ENCODE measurements around the gene DLK1.

DNA sequence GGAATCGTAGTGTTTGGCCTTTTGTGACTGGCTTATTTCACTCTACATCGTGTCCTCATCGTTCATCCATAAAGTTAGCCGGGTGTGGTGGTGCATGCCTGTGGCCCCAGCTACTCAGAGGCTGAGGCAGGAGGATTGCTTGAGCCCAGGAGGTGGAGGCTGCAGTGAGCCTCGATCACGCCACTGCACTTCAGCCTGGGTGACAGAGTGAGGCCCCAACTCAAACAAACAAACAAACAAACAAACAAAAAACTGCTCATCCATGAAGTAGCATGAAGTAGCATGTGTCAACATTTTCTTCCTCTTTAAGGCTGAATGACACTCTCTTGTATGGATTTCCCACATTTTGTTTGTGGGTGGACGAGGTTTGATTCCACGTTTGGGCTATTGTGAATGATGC is 55.3 kb downstream of the DLK1 start:
- TF ChIP-seq NFIC (IDR thresholded peaks at IDR 0.05; ENCODE audit: borderline replicate concordance) (no peak), MXI1 (IDR thresholded peaks at IDR 0.05; ENCODE audit: low read depth, low read length) (no peak), EP300 (IDR thresholded peaks at IDR 0.05; ENCODE audit: borderline replicate concordance in 1 of 2, low read depth in 1 of 2, low read length in 1 of 2) (no peak), POLR2AphosphoS5 (IDR thresholded peaks at IDR 0.05; ENCODE audit: low read depth, low read length) (no peak), CTCF (IDR thresholded peaks at IDR 0.05) (no peak)

Measured in SK-N-SH (cell line).